GM12878 (cell line): ENCODE data around the gene CDKL5.

Experiments
- BRCA1 ChIP-seq: IDR thresholded peaks from 2 replicates; pipeline ENCODE4 v1.6.1; 2011; ENCODE audit warnings: low read depth, low read length, improper control_type of control experiment
- CHD4 ChIP-seq: fragments of 200-600 bp; sonication (generic); IDR thresholded peaks from 2 replicates; pipeline ENCODE4 v1.6.1; 2016; ENCODE audit warnings: mild to moderate bottlenecking
- CTCF ChIP-seq, 3 experiments: IDR thresholded peaks in 2 of 3; conservative IDR thresholded peaks in 1 of 3; 2 replicates each; pipeline ENCODE4 v1.5.1; 2011; ENCODE audit warnings: low read depth in 3 of 3, low read length in 3 of 3, mild to moderate bottlenecking in 3 of 3, control low read depth in 2 of 3, moderate library complexity in 2 of 3, inconsistent platforms in 1 of 3, mixed read lengths in 1 of 3; ENCODE audit not compliant: control insufficient read depth in 2 of 3, insufficient read depth in 1 of 3; ENCODE audit errors: extremely low read depth in 1 of 3
- EGR1 ChIP-seq, 2 experiments: IDR thresholded peaks; 1 replicate in 1 of 2; 2 replicates in 1 of 2; pipeline ENCODE4 v1.6.1; 2011 to 2012; ENCODE audit warnings: low read depth in 2 of 2, low read length in 2 of 2, borderline replicate concordance in 1 of 2, mild to moderate bottlenecking in 1 of 2, moderate library complexity in 1 of 2
- EP300 ChIP-seq, 2 experiments: fragments of 150-350 bp in 1 of 2; IDR thresholded peaks; 2 replicates each; pipeline ENCODE4 v1.6.1; 2011 to 2012; ENCODE audit warnings: low read depth in 2 of 2, low read length in 2 of 2, borderline replicate concordance in 1 of 2, improper control_type of control experiment in 1 of 2, inconsistent platforms in 1 of 2; ENCODE audit not compliant: control insufficient read depth in 1 of 2
- FOS ChIP-seq: IDR thresholded peaks from 3 replicates; pipeline ENCODE4 v1.6.1; 2011; ENCODE audit warnings: borderline replicate concordance; ENCODE audit not compliant: insufficient read length; ENCODE audit errors: extremely low read depth
- GABPA ChIP-seq: IDR thresholded peaks from 2 replicates; pipeline ENCODE4 v1.6.1; 2014; ENCODE audit warnings: antibody characterized with exemption, low read depth, mild to moderate bottlenecking, inconsistent platforms
- PML ChIP-seq: IDR thresholded peaks from 2 replicates; pipeline ENCODE4 v1.6.1; 2012; ENCODE audit warnings: low read length, inconsistent platforms
- POLR2A ChIP-seq: IDR thresholded peaks from 2 replicates; pipeline ENCODE4 v1.6.1; 2011; ENCODE audit warnings: low read depth, mild to moderate bottlenecking, low read length
- ZNF592 ChIP-seq: fragments of 450-650 bp; IDR thresholded peaks from 2 replicates; pipeline ENCODE4 v1.6.1; 2017; ENCODE audit warnings: mild to moderate bottlenecking, moderate library complexity

GRCh38 chrX:18406531-18407266 is 18.7 kb upstream of the CDKL5 start:
- no peak for TF ChIP-seq CTCF (IDR thresholded peaks at IDR 0.05 in 2 of 3, conservative IDR thresholded peaks at IDR 0.05 in 1 of 3; ENCODE audit: control insufficient read depth in 2 of 3, extremely low read depth in 1 of 3, insufficient read depth in 1 of 3, low read depth in 3 of 3, low read length in 3 of 3)
- no peak for TF ChIP-seq POLR2A
- no peak for TF ChIP-seq EP300 (IDR thresholded peaks at IDR 0.05; ENCODE audit: borderline replicate concordance in 1 of 2, control insufficient read depth in 1 of 2, low read depth in 2 of 2, low read length in 2 of 2)
- TF ChIP-seq CHD4 = no peak
- no peak for TF ChIP-seq FOS
- no peak for TF ChIP-seq PML
- TF ChIP-seq GABPA = no peak
- TF ChIP-seq EGR1 (IDR thresholded peaks at IDR 0.05; ENCODE audit: borderline replicate concordance in 1 of 2, low read depth in 2 of 2, low read length in 2 of 2) = no peak
- TF ChIP-seq ZNF592 = no peak
- TF ChIP-seq BRCA1 = no peak
